ENCODE data around the gene SPP1.

SPP1 gene

GRCh38 chr4:88006956-88007303, 31.4 kb downstream of the SPP1 start:
- peak overlapping the region; percentile 51; the same call in 1 of the 2 replicates for H3K27ac ChIP-seq
- TF ChIP-seq ZFX (IDR thresholded peaks at IDR 0.05): no peak
- TF ChIP-seq, protein P1, sequence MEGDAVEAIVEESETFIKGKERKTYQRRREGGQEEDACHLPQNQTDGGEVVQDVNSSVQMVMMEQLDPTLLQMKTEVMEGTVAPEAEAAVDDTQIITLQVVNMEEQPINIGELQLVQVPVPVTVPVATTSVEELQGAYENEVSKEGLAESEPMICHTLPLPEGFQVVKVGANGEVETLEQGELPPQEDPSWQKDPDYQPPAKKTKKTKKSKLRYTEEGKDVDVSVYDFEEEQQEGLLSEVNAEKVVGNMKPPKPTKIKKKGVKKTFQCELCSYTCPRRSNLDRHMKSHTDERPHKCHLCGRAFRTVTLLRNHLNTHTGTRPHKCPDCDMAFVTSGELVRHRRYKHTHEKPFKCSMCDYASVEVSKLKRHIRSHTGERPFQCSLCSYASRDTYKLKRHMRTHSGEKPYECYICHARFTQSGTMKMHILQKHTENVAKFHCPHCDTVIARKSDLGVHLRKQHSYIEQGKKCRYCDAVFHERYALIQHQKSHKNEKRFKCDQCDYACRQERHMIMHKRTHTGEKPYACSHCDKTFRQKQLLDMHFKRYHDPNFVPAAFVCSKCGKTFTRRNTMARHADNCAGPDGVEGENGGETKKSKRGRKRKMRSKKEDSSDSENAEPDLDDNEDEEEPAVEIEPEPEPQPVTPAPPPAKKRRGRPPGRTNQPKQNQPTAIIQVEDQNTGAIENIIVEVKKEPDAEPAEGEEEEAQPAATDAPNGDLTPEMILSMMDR (conservative IDR thresholded peaks at IDR 0.05): no peak

GRCh38 chr4:88007304-88008121, 32.0 kb downstream of the SPP1 start, which contains the start of gene PKD2:
Gene PKD2, plus strand, starts transcription at chr4:88007635. Its CDS starts 99 bp downstream, at chr4:88007734.
- H3K27ac ChIP-seq: peak within 1 kb of the TSS; percentile 51

GRCh38 chr4:88008122-88008742, 32.7 kb downstream of the SPP1 start:
- H3K27ac ChIP-seq: peak overlapping the region; percentile 51

More at GRCh38 chr4:88007304-88008121, 32.0 kb downstream of the SPP1 start, which contains the start of gene PKD2:
- TF ChIP-seq ZFX (IDR thresholded peaks at IDR 0.05): peak; percentile 90
- TF ChIP-seq, protein P1 (conservative IDR thresholded peaks at IDR 0.05): no peak

GRCh38 chr4:88008743-88009171, 33.2 kb downstream of the SPP1 start:
- H3K27ac ChIP-seq: no peak overlapping the region
- TF ChIP-seq, protein P1 (conservative IDR thresholded peaks at IDR 0.05): no peak
- TF ChIP-seq ZFX (IDR thresholded peaks at IDR 0.05): no peak

More at GRCh38 chr4:88008122-88008742, 32.7 kb downstream of the SPP1 start:
- TF ChIP-seq, protein P1 (conservative IDR thresholded peaks at IDR 0.05): no peak
- TF ChIP-seq ZFX (IDR thresholded peaks at IDR 0.05): no peak; the same call in 1 of the 2 replicates

DNA sequence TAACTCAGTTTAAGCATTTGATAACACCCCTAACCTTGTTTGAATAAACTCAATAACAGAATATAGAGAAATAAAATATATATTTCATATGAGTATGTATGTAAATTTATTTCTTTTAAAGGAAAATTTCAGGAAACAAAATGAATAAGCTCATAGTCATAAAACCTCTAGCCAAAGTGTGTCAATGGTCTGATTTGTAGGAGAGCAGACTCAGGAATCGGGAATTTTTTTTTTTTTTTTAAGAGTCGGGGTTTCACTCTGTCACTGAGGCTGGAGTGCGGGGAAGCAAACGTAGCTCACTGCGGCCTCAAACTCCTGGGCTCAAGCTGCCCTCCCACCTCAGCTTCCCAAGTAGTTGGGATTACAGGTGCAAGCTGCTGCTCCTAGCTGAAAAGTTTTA, 34.4 kb downstream of the SPP1 start:
- no peak overlapping the region for H3K27ac ChIP-seq
- TF ChIP-seq, protein P1 (conservative IDR thresholded peaks at IDR 0.05): no peak
- no peak for TF ChIP-seq ZFX (IDR thresholded peaks at IDR 0.05)

- H3K27ac ChIP-seq: no peak overlapping the region
- TF ChIP-seq, protein P1 (conservative IDR thresholded peaks at IDR 0.05): no peak
- no peak for TF ChIP-seq ZFX (IDR thresholded peaks at IDR 0.05)
These were observed 35.5 kb downstream of the SPP1 start for GRCh38 chr4:88010966-88011365.

GRCh38 chr4:88012647-88013046, 37.1 kb downstream of the SPP1 start:
- H3K27ac ChIP-seq: no peak overlapping the region

More at GRCh38 chr4:88012647-88013046, 37.1 kb downstream of the SPP1 start:
- TF ChIP-seq, protein P1 (conservative IDR thresholded peaks at IDR 0.05): no peak
- TF ChIP-seq ZFX (IDR thresholded peaks at IDR 0.05): no peak

All from C4-2B (cell line).